ENCODE results near the gene TTLL8.

The TTLL8 gene

DNA sequence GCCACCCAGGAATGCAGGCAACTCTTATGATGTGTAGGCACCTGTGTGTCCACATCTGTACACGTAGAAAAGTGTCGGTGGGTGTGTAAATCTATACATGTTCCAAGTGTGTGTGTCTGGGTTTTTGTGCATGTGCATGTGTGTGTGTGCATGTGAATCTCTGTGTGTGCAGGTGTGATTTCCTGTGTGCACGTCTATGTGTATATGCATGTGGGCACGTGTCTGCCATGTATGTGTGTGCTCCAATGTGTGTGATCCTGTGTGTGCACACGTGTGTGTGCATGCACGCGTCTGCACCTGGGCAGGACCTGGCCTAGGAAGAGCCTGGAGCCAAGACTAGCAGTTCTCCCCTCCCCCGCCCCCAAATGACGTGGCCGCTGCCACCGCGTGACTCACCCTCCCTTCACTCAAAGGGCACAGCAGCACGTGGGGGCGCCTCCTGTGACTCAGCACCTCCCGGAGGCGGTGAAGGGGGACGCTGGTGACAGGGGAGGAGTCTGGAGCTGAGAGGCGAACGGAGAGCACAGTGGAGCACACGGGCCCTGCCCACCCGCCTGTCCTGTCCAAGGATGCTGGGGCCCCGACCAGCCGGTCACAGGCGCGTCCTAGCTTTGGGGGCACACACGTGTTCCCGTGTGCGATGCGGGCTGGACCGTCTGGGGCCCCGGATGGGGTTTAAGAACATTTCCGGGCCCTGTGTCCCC, 87.4 kb downstream of the TTLL8 start:
- Histone ChIP-seq H3K4me2 (peak overlapping the region; percentile 40; the same call in 1 of the 2 replicates), H3K9ac (peak overlapping the region; percentile 88), H3K27me3 (ENCODE audit: insufficient read depth, low read depth) (no peaks in the 10 kb centered on the region), H3K4me1 (ENCODE audit: low read depth, poor library complexity, severe bottlenecking) (peaks cover 8% of the 10 kb centered on the region), H3K27ac (peak overlapping the region; percentile 93), H4K20me1 (ENCODE audit: insufficient read depth) (no peaks in the 10 kb centered on the region), H3K4me3 (IDR thresholded peaks at IDR 0.05; ENCODE audit: insufficient read depth, low read depth, low read length) (no peak overlapping the region), H3K79me2 (ENCODE audit: insufficient read depth, low read depth) (no peaks in the 10 kb centered on the region), H3K36me3 (ENCODE audit: insufficient read depth) (no peaks in the 10 kb centered on the region), H2AFZ (ENCODE audit: low read depth) (peak overlapping the region; percentile 18)
- TF ChIP-seq, protein P1, sequence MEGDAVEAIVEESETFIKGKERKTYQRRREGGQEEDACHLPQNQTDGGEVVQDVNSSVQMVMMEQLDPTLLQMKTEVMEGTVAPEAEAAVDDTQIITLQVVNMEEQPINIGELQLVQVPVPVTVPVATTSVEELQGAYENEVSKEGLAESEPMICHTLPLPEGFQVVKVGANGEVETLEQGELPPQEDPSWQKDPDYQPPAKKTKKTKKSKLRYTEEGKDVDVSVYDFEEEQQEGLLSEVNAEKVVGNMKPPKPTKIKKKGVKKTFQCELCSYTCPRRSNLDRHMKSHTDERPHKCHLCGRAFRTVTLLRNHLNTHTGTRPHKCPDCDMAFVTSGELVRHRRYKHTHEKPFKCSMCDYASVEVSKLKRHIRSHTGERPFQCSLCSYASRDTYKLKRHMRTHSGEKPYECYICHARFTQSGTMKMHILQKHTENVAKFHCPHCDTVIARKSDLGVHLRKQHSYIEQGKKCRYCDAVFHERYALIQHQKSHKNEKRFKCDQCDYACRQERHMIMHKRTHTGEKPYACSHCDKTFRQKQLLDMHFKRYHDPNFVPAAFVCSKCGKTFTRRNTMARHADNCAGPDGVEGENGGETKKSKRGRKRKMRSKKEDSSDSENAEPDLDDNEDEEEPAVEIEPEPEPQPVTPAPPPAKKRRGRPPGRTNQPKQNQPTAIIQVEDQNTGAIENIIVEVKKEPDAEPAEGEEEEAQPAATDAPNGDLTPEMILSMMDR (conservative IDR thresholded peaks at IDR 0.05; ENCODE audit: low read depth, low read length) = no peak

DNA sequence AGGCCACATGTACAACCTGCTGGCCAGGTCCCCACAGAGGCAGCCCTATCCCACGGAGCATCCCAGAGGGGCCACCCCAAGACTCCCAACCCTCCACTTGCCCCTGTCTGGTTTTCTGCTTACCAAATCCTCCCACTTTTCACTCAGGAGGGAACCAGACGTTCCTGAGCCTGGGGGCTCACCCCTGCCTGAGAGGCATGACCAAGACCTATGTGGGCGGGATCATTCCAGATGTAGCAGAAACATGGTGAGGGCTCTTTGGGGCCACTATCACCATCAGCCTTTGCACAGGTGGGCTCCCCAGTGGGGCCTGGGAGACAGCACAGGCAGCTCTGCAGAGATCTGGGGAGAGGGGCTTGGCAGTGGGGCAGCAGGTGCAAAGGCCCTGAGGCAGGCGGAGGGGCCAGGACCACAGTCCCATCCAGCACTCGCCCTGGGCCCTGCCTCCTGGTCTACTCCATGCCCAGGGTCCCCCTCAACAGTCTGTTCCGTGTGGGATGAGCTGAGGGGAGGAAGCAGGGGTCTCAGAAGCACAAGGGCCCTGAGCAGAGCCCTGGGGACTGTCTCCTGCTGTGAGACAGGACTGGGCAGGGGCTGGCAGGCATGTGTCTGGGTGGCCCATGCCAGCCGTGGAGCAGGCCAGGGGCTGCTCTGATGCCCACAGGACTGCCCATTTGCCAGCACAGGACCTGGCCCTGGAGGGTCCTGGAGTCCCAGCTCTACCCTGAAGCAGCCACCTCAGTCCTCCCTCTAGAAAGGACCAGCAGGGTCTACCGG, 88.2 kb downstream of the TTLL8 start:
- no peaks in the 10 kb centered on the region for H3K27me3 ChIP-seq (ENCODE audit: insufficient read depth, low read depth)
- peak overlapping the region; percentile 40; the same call in 1 of the 2 replicates for H3K4me2 ChIP-seq
- peak overlapping the region; percentile 93 for H3K27ac ChIP-seq
- H4K20me1 ChIP-seq (ENCODE audit: insufficient read depth) = no peaks in the 10 kb centered on the region
- H3K4me3 ChIP-seq (IDR thresholded peaks at IDR 0.05; ENCODE audit: insufficient read depth, low read depth, low read length) = no peak overlapping the region
- H2AFZ ChIP-seq (ENCODE audit: low read depth) = peak overlapping the region; percentile 18; the same call in 1 of the 2 replicates
- H3K9ac ChIP-seq = peak overlapping the region; percentile 88
- H3K4me1 ChIP-seq (ENCODE audit: low read depth, poor library complexity, severe bottlenecking) = peaks cover 8% of the 10 kb centered on the region
- H3K36me3 ChIP-seq (ENCODE audit: insufficient read depth) = no peaks in the 10 kb centered on the region
- no peaks in the 10 kb centered on the region for H3K79me2 ChIP-seq (ENCODE audit: insufficient read depth, low read depth)
- TF ChIP-seq, protein P1 (conservative IDR thresholded peaks at IDR 0.05; ENCODE audit: low read depth, low read length) = no peak

DNA sequence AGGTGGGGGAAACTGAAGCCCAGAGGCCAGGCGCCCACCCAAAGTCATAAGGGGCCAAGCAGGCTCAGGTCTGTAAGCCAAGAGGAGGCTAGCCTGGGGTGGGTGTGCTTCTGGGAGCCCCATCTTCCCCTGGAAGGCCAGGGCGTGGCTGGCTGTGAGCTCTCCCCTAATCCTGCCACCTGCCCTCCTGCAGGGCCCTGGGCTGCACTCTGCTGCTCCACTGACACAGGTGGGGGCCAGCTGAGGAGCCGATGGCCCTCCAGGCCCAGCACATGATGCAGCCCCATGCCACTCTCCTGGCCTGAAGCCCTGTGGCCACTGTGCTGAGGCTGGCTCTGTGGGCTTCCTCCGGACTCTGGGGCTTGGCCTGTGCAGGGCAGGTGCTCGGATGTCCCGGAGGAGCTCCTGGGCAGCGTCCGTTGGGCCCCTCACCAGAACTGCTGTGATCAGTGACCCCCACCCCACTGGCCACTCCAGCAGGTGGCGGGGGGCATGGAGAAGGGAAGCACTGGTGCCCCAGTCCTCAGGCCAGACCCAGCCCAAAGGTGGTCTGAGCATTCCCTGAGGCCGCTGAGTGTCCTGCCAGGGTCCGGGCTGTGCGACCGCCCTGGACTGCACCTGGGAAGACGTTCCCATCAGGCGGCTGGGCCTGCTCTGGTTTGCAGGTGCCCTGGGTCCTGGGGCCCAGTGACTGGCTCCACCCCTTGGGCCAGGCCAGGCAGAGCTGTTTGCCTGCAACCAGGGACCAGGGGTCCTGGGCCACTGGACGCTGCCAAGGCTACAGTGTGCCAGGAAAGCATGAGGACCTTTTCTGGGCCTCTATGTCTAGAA, 89.1 kb downstream of the TTLL8 start:
- H3K79me2 ChIP-seq (ENCODE audit: insufficient read depth, low read depth) = 0 out of 2 replicates have a peak, but pooled peaks cover under 1% of the 10 kb centered on the region
- peaks cover 8% of the 10 kb centered on the region for H3K4me1 ChIP-seq (ENCODE audit: low read depth, poor library complexity, severe bottlenecking)
- H3K4me2 ChIP-seq = no peak overlapping the region
- H2AFZ ChIP-seq (ENCODE audit: low read depth) = no peak overlapping the region
- no peaks in the 10 kb centered on the region for H3K36me3 ChIP-seq (ENCODE audit: insufficient read depth)
- no peak overlapping the region for H3K9ac ChIP-seq
- no peak overlapping the region for H3K4me3 ChIP-seq (IDR thresholded peaks at IDR 0.05; ENCODE audit: insufficient read depth, low read depth, low read length)
- TF ChIP-seq, protein P1 (conservative IDR thresholded peaks at IDR 0.05; ENCODE audit: low read depth, low read length) = no peak
- H4K20me1 ChIP-seq (ENCODE audit: insufficient read depth) = no peaks in the 10 kb centered on the region
- peak overlapping the region; percentile 93; the same call in 1 of the 2 replicates for H3K27ac ChIP-seq
- H3K27me3 ChIP-seq (ENCODE audit: insufficient read depth, low read depth) = no peaks in the 10 kb centered on the region
